DOHH2 (cell line): ENCODE results near the gene RGS3.

Experiments
- EZH2phosphoT487 ChIP-seq: fragments of 200-600 bp; sonication (generic); IDR thresholded peaks from 2 replicates; pipeline ENCODE4 v1.6.1; 2017; ENCODE audit warnings: borderline replicate concordance, mild to moderate bottlenecking, antibody characterized with exemption, low read length, moderate library complexity, mixed read lengths
- TF ChIP-seq, protein P1 (sequence below): fragments of 200-600 bp; sonication (generic); IDR thresholded peaks from one replicate; pipeline ENCODE4 v1.5.1; 2014; ENCODE audit warnings: antibody characterized with exemption, mild to moderate bottlenecking, low read depth, low read length; ENCODE audit not compliant: poor library complexity, severe bottlenecking

- TF ChIP-seq, protein P1, sequence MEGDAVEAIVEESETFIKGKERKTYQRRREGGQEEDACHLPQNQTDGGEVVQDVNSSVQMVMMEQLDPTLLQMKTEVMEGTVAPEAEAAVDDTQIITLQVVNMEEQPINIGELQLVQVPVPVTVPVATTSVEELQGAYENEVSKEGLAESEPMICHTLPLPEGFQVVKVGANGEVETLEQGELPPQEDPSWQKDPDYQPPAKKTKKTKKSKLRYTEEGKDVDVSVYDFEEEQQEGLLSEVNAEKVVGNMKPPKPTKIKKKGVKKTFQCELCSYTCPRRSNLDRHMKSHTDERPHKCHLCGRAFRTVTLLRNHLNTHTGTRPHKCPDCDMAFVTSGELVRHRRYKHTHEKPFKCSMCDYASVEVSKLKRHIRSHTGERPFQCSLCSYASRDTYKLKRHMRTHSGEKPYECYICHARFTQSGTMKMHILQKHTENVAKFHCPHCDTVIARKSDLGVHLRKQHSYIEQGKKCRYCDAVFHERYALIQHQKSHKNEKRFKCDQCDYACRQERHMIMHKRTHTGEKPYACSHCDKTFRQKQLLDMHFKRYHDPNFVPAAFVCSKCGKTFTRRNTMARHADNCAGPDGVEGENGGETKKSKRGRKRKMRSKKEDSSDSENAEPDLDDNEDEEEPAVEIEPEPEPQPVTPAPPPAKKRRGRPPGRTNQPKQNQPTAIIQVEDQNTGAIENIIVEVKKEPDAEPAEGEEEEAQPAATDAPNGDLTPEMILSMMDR: no peak
- no peak for TF ChIP-seq EZH2phosphoT487
Measured at GRCh38 chr9:113621980-113622379, 158.5 kb downstream of the RGS3 start.
